BJ (cell line): ENCODE measurements around the gene FSTL4. TPM values are rescaled to one million over a fixed set of nuclear protein-coding genes. Genes with fewer than 3 reads are reported as not detected.
"Not testable (repeated sequence)": the region's sequence is repeated elsewhere in the genome, so short reads cannot be mapped to it uniquely, and the experiment has no call there.

Experiments used
- CTCF ChIA-PET: fragments of 350-600 bp; formaldehyde crosslinking; extraction: SDS; loops from one replicate; lab custom pipeline; 2021; ENCODE audit warnings: antibody characterized with exemption, inconsistent platforms; lab: Yijun Ruan, JAX
- POLR2A ChIA-PET: fragments of 300-600 bp; sonication (Branson Sonifier 250); formaldehyde crosslinking; extraction: SDS; loops from one replicate; lab custom pipeline; 2021; ENCODE audit warnings: antibody characterized with exemption; lab: Charles Lee
- DNase-seq: peaks from one replicate; pipeline ENCODE4 v3.0.0-alpha.2; 2011; ENCODE audit warnings: low read depth
- H3K27me3 ChIP-seq: 2 replicates; pipeline ENCODE4 v1.6.0; 2011; ENCODE audit warnings: low read length; ENCODE audit not compliant: control insufficient read depth, insufficient read depth
- H3K36me3 ChIP-seq: 2 replicates; pipeline ENCODE4 v1.5.1; 2011; ENCODE audit warnings: low read length; ENCODE audit not compliant: control insufficient read depth, insufficient read depth
- H3K4me3 ChIP-seq: 2 replicates; pipeline ENCODE4 v1.5.1; 2011; ENCODE audit warnings: low read depth, mild to moderate bottlenecking, control low read depth, low read length
- polyA plus RNA-seq: library from polyadenylated mRNA; depleted of rRNA; stranded (reverse); fragments of >200 nt; gene quantifications from 2 replicates; pipeline ENCODE4 v1.2.3, GENCODE V29; 2011
- TF ChIP-seq, protein P1 (sequence below): IDR thresholded peaks from 2 replicates; pipeline ENCODE4 v1.5.1; 2011; ENCODE audit warnings: low read depth, mild to moderate bottlenecking, control low read depth, inconsistent platforms, low read length, moderate library complexity; ENCODE audit not compliant: insufficient read depth

The FSTL4 gene
- polyA plus RNA-seq, 1 experiment, result not detected

DNA sequence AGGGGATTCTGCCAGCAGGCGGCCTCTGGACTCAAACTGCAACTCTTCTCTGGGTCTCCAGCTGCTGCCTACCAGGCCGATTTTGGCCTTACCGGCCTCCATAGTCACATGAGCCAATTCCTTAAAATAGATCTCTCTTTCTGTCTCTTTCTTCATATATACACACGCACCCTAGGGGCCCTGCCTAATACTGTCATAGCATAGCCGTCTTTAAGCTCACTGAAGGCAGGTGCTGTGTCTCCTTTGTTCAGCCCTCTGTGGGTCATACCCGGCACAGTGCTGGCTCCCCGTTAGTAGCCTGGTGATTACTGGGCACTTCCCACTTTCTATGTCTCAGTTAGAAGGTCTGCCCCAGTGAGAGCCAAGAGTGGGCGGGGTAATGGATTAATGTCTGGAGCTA lies 419.6 kb downstream of the FSTL4 start:
- ChIA-PET CTCF (interaction anchor here (1.0 kb wide), 1 partner anchor 13 kb away, joined by 3 read pairs; no protein-coding TSS in a partner anchor), POLR2A (no interaction called here)
- DNase-seq, result no peak
- TF ChIP-seq, protein P1, sequence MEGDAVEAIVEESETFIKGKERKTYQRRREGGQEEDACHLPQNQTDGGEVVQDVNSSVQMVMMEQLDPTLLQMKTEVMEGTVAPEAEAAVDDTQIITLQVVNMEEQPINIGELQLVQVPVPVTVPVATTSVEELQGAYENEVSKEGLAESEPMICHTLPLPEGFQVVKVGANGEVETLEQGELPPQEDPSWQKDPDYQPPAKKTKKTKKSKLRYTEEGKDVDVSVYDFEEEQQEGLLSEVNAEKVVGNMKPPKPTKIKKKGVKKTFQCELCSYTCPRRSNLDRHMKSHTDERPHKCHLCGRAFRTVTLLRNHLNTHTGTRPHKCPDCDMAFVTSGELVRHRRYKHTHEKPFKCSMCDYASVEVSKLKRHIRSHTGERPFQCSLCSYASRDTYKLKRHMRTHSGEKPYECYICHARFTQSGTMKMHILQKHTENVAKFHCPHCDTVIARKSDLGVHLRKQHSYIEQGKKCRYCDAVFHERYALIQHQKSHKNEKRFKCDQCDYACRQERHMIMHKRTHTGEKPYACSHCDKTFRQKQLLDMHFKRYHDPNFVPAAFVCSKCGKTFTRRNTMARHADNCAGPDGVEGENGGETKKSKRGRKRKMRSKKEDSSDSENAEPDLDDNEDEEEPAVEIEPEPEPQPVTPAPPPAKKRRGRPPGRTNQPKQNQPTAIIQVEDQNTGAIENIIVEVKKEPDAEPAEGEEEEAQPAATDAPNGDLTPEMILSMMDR, result no peak
- H3K27me3 ChIP-seq, result peaks cover 1% of the 10 kb centered on the region; the same call in 1 of the 2 replicates
- H3K4me3 ChIP-seq, result no peak overlapping the region
- H3K36me3 ChIP-seq, result no peaks in the 10 kb centered on the region

DNA sequence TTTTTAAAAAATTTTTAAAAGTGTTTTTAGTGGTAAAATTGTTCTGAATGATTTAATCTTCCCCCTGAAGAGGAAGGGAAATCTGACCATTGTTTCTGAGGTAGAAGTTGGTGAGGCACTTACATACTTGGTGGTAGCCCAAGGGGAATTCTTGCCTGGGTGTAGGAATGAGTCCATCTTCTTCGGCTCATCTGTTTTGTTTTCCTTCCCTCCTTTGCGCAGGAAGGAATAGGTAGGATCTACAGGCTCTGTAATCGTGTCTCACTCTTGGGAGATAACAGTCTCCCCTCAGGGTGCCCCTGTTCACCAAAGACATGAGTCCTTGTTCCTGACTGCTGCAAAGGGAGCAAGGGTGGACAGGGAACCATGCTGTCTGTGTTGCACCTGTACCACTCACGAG lies 422.5 kb downstream of the FSTL4 start:
- peaks cover 1% of the 10 kb centered on the region; the same call in 1 of the 2 replicates for H3K27me3 ChIP-seq
- CTCF ChIA-PET, result no interaction called here

DNA sequence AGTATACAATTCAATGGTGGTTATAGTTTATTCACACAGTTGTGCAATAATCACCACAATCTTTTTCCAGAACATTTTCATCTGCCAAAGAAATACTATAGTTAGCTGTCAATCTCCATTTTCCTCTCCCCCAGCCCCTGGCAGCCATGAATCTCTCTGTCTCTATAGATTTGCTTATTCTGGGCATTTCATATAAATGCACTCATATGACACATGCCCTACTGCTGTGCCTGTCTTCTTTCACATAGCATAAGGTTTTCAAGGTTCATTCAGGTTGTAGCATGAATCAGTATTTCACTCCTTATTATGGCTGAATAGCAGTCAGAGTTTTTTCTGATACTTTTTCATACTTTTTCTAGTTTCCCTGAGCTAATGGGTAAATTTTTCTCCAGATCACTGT lies 432.9 kb downstream of the FSTL4 start:
- POLR2A ChIA-PET, result no interaction called here
- CTCF ChIA-PET, result no interaction called here
- H3K4me3 ChIP-seq, result no peak overlapping the region
- H3K36me3 ChIP-seq, result no peaks in the 10 kb centered on the region
- TF ChIP-seq, protein P1, result no peak
- no peaks in the 10 kb centered on the region for H3K27me3 ChIP-seq
- no peak for DNase-seq

More for the DNA sequence above, 422.5 kb downstream of the FSTL4 start:
- Histone ChIP-seq H3K36me3 (no peaks in the 10 kb centered on the region), H3K4me3 (no peak overlapping the region)
- no peak for DNase-seq
- POLR2A ChIA-PET, result no interaction called here
- TF ChIP-seq, protein P1, result no peak

DNA sequence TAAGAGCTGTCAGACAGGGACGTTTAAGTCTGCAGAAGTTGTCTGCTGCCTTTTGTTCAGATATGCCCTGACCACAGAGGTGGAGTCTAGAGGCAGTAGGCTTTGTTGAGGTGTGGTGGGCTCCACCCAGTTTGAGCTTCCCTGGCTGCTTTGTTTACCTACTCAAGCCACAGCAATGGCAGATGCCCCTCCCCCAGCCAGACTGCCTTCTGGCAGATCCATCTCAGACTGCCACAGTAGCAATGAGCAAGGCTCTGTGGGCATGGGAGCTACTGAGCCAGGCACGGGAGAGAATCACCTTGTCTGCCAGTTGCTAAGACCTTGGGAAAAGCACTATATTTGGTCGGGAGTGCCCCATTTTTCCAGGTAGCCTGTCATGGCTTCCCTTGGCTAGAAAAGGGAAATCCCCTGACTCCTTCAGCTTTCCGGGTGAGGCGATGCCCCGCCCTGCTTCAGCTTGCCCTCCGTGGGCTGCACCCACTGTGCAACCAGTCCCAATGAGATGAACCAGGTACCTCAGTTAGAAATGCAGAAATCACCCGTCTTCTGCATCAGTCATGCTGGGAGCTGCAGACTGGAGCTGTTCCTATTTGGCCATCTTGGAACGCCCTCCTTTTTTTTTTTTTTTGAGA lies 441.5 kb downstream of the FSTL4 start:
- DNase-seq, POLR2A ChIA-PET, H3K4me3 ChIP-seq, H3K27me3 ChIP-seq, H3K36me3 ChIP-seq, CTCF ChIA-PET: not testable (repeated sequence)

DNA sequence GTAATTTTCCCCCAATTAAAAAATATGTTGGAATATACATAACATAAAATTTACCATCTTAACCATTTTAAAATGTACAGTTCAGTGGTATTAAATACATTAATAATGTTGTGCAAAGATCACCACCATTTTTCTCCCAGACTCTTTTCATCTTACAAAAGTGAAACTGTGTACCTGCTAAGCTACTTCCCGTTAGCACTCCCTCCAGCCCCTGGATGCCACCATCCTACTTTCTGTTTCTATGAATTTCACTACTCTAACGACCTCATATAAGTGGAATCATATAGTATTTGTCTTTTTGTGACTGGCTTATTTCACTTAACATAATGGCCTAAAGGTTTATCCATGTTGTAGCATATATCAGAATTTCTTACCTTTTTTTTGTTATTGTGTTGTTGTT lies 447.6 kb downstream of the FSTL4 start:
- ChIA-PET CTCF (no interaction called here), POLR2A (no interaction called here)
- TF ChIP-seq, protein P1, result no peak
- Histone ChIP-seq H3K27me3 (no peaks in the 10 kb centered on the region), H3K36me3 (no peaks in the 10 kb centered on the region), H3K4me3 (no peak overlapping the region)
- no peak for DNase-seq

DNA sequence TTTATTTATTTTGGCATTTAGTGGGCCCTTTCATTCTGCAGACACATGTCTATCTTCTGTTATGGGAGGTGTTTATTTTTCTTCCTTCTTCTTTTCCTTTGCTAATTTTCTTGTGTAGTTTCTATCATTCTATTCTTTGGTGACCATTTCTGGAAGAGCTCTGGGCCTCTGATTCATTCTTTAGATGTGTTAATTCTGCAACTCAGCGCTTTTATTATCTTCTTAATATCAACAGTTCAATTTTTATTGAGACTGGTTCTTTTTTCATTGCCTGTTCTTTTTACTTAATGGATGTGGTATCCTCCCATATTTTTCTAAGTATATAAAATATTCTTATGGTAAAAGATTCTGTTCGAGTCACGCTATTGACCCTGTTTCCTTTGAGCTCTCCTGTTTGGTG lies 448.5 kb downstream of the FSTL4 start:
- ChIA-PET POLR2A (no interaction called here), CTCF (interaction anchor here (1.2 kb wide), 1 partner anchor 11 kb away, joined by 3 read pairs; no protein-coding TSS in a partner anchor)
- H3K36me3 ChIP-seq, result no peaks in the 10 kb centered on the region
- H3K27me3 ChIP-seq, result no peaks in the 10 kb centered on the region
- H3K4me3 ChIP-seq, result no peak overlapping the region
- TF ChIP-seq, protein P1, result no peak
- DNase-seq, result no peak
